B cell (primary cell): ENCODE data around the gene ZSCAN31. TPM values are rescaled to one million over a fixed set of nuclear protein-coding genes. Genes with fewer than 3 reads are reported as not detected.

ENCODE experiments used
- ATAC-seq: fragments of 200-7000 bp; cut with Tn5 transposase; one replicate; pipeline ENCODE4 v1.10.0; 2021; ENCODE audit warnings: low read depth, mild to moderate bottlenecking, moderate number of reproducible peaks, moderate library complexity
- CTCF ChIA-PET: fragments of 350-600 bp; sonication (Branson Sonifier 250); formaldehyde crosslinking; loops from one replicate; lab custom pipeline; 2021; ENCODE audit warnings: antibody characterized with exemption, inconsistent platforms; lab: Charles Lee
- POLR2A ChIA-PET: fragments of 350-600 bp; sonication (Branson Sonifier 250); formaldehyde crosslinking; loops from one replicate; lab custom pipeline; 2021; ENCODE audit warnings: antibody characterized with exemption; lab: Charles Lee
- DNase-seq: peaks from one replicate; pipeline ENCODE4 v3.0.0; 2013
- H2AFZ ChIP-seq: 2 replicates; pipeline ENCODE4 v1.6.1; 2012; ENCODE audit warnings: mild to moderate bottlenecking, low read depth, low read length; ENCODE audit not compliant: insufficient read depth, poor library complexity, severe bottlenecking
- H3K27ac ChIP-seq, 2 donors: 1 replicate in 1 of 2; 2 replicates in 1 of 2; pipeline ENCODE4 v1.5.1; 2012 to 2013; ENCODE audit warnings: low read length in 2 of 2, mild to moderate bottlenecking in 2 of 2, moderate library complexity in 1 of 2
- H3K27me3 ChIP-seq, 4 experiments: fragments of 200-600 bp in 1 of 4; sonication (generic) in 1 of 4; replicated peaks in 1 of 4; 1 replicate in 2 of 4; 2 replicates in 2 of 4; pipeline versions ENCODE4 v1.6.1 to v1.7.0; 2013 to 2016; ENCODE audit warnings: low read length in 3 of 4, mild to moderate bottlenecking in 2 of 4, mixed read lengths in 1 of 4, moderate library complexity in 1 of 4; ENCODE audit not compliant: insufficient read depth in 4 of 4, control insufficient read depth in 3 of 4; ENCODE audit errors: control extremely low read depth in 1 of 4
- H3K36me3 ChIP-seq, 2 experiments: replicated peaks in 1 of 2; 1 replicate in 1 of 2; 2 replicates in 1 of 2; pipeline versions ENCODE4 v1.6.1 to v1.7.1; 2013; ENCODE audit warnings: low read length in 1 of 2; ENCODE audit not compliant: insufficient read depth in 2 of 2, control insufficient read depth in 1 of 2; ENCODE audit errors: control extremely low read depth in 1 of 2, extremely low read depth in 1 of 2
- H3K4me1 ChIP-seq, 2 donors: fragments of 200-600 bp in 1 of 2; sonication (generic) in 1 of 2; 1 replicate in 1 of 2; 2 replicates in 1 of 2; pipeline versions ENCODE4 v1.5.1 to v1.6.1; 2013 to 2017; ENCODE audit warnings: low read length in 2 of 2; ENCODE audit not compliant: control insufficient read depth in 2 of 2, insufficient read depth in 2 of 2
- H3K4me2 ChIP-seq: replicated peaks from 2 replicates; pipeline ENCODE3; 2012; ENCODE audit warnings: mild to moderate bottlenecking, low read depth, low read length; ENCODE audit not compliant: poor library complexity, severe bottlenecking
- H3K4me3 ChIP-seq, 5 experiments: fragments of 200-600 bp in 1 of 5; sonication (generic) in 1 of 5; 1 replicate in 3 of 5; 2 replicates in 2 of 5; pipeline versions ENCODE4 v1.5.1 to v1.7.0; 2011 to 2016; ENCODE audit warnings: low read length in 4 of 5, mild to moderate bottlenecking in 4 of 5, low read depth in 2 of 5, control low read depth in 1 of 5, moderate library complexity in 1 of 5; ENCODE audit not compliant: insufficient read depth in 1 of 5; ENCODE audit errors: control extremely low read depth in 1 of 5, extremely low read depth in 1 of 5
- H3K79me2 ChIP-seq: fragments of 200-600 bp; sonication (generic); one replicate; pipeline ENCODE4 v1.6.0; 2016; ENCODE audit warnings: low read length; ENCODE audit not compliant: control insufficient read depth, insufficient read depth
- H3K9ac ChIP-seq: fragments of 200-600 bp; sonication (generic); 2 replicates; pipeline ENCODE4 v1.6.1; 2017; ENCODE audit warnings: mild to moderate bottlenecking, low read length, moderate library complexity
- H3K9me3 ChIP-seq, 3 donors: one replicate each; pipeline versions ENCODE4 v1.6.1 to v1.7.1; 2013; ENCODE audit warnings: low read length in 2 of 3; ENCODE audit not compliant: control insufficient read depth in 2 of 3, insufficient read depth in 1 of 3; ENCODE audit errors: control extremely low read depth in 1 of 3
- H4K20me1 ChIP-seq: 2 replicates; pipeline ENCODE4 v1.6.0; 2012; ENCODE audit warnings: mild to moderate bottlenecking, low read length; ENCODE audit not compliant: insufficient read depth, control insufficient read depth, poor library complexity, severe bottlenecking
- H3K27ac Mint-ChIP-seq: one replicate; pipeline ENCODE4 v1.8.0; 2021; ENCODE audit warnings: mixed read lengths
- H3K27me3 Mint-ChIP-seq: one replicate; pipeline ENCODE4 v1.8.0; 2021; ENCODE audit warnings: mixed read lengths
- H3K4me1 Mint-ChIP-seq: one replicate; pipeline ENCODE4 v1.8.0; 2021; ENCODE audit warnings: mixed read lengths
- H3K4me3 Mint-ChIP-seq: one replicate; pipeline ENCODE4 v1.8.0; 2021; ENCODE audit warnings: mixed read lengths
- H3K9me3 Mint-ChIP-seq: one replicate; pipeline ENCODE4 v1.8.0; 2022; ENCODE audit warnings: mixed read lengths; ENCODE audit not compliant: insufficient read depth
- EZH2 ChIP-seq: IDR thresholded peaks from 2 replicates; pipeline ENCODE4 v1.6.1; 2012; ENCODE audit warnings: borderline replicate concordance, low read depth, mild to moderate bottlenecking, moderate library complexity, low read length; ENCODE audit not compliant: insufficient read depth, poor library complexity, severe bottlenecking
- WGBS: methylation state at CpG from one replicate; pipeline ENCODE4 v1.1.5; 2013; ENCODE audit warnings: missing lambda C conversion rate; ENCODE audit not compliant: insufficient coverage; 5-methylcytosine and 5-hydroxymethylcytosine counted together
- intact Hi-C: fragments of 100-400 bp; cut with micrococcal nuclease; formaldehyde crosslinking; loops from one replicate; pipeline ENCODE4 v1.10.0; 2022
- polyA plus RNA-seq: library from polyadenylated mRNA; depleted of rRNA; stranded (reverse); fragments of >200 nt; gene quantifications from 2 replicates; pipeline ENCODE4 v1.2.3, GENCODE V29; 2012
- total RNA-seq, 2 donors: library from RNA; stranded (reverse); fragments of 120-200 nt in 1 of 2; gene quantifications; 1 replicate in 1 of 2; 2 replicates in 1 of 2; pipeline versions ENCODE4 v1.2.3 to v1.2.4, GENCODE V29; 2013 to 2022
- TF ChIP-seq, protein P1 (sequence below): fragments of 200-600 bp; IDR thresholded peaks from one replicate; pipeline ENCODE4 v1.8.0; 2022; ENCODE audit warnings: antibody characterized with exemption, mild to moderate bottlenecking

ZSCAN31 gene
- total and polyA plus RNA-seq, 2 donors (not counting 1 experiment from before 2014, with no cell fraction given): 1.9 to 4.6 TPM

DNA sequence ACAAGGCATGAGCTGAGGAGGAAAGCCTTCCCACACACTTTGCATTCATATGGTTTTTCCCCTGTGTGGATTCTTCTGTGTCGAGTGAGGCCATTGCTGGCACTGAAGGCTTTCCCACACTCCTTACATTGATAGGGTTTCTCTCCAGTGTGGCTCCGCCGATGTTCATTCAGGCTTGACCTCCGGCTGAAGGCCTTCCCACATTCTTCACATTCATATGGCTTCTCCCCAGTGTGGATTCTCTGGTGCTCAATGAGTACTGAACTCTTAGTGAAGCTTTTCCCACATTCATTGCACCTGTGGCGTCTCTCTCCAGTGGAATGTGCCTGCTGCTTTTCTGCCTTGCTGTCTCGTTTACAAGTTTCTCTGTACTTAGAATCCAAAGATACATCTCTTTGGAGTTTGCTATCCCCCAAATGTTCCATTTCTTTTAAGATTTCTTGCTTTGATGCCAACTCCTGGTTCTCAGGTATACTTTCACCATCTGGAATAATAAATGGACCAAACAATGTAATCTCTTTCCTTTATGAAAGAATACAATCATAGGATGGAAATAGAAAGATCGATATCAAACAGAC, 9.5 kb downstream of the ZSCAN31 start:
- Histone ChIP-seq H3K9me3 (peaks cover 1 to 25% (median 17%) of the 10 kb centered on the region in 3 donors), H3K4me1 (no peaks in the 10 kb centered on the region), H3K4me3 (no peak overlapping the region), H3K36me3 (peaks cover 0 to 1% of the 10 kb centered on the region in 2 experiments), H3K79me2 (no peaks in the 10 kb centered on the region), H3K27ac (no peak overlapping the region), H4K20me1 (no peaks in the 10 kb centered on the region), H3K27me3 (no peaks in the 10 kb centered on the region), H3K9ac (no peak overlapping the region), H3K4me2 (no peak overlapping the region), H2AFZ (no peak overlapping the region)
- CTCF ChIA-PET: no interaction called here
- no peaks in the 10 kb centered on the region for H3K4me1 Mint-ChIP-seq
- TF ChIP-seq, protein P1, sequence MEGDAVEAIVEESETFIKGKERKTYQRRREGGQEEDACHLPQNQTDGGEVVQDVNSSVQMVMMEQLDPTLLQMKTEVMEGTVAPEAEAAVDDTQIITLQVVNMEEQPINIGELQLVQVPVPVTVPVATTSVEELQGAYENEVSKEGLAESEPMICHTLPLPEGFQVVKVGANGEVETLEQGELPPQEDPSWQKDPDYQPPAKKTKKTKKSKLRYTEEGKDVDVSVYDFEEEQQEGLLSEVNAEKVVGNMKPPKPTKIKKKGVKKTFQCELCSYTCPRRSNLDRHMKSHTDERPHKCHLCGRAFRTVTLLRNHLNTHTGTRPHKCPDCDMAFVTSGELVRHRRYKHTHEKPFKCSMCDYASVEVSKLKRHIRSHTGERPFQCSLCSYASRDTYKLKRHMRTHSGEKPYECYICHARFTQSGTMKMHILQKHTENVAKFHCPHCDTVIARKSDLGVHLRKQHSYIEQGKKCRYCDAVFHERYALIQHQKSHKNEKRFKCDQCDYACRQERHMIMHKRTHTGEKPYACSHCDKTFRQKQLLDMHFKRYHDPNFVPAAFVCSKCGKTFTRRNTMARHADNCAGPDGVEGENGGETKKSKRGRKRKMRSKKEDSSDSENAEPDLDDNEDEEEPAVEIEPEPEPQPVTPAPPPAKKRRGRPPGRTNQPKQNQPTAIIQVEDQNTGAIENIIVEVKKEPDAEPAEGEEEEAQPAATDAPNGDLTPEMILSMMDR: no peak
- TF ChIP-seq EZH2: no peak
- DNase-seq (no peak), ATAC-seq (no peak)
- POLR2A ChIA-PET: no interaction called here
- intact Hi-C loops: no loop called here
- no peak overlapping the region for H3K27ac Mint-ChIP-seq
- H3K9me3 Mint-ChIP-seq: peaks cover 26% of the 10 kb centered on the region
- no peak overlapping the region for H3K4me3 Mint-ChIP-seq
- H3K27me3 Mint-ChIP-seq: peaks cover 4% of the 10 kb centered on the region
- WGBS: 92% methylated on average over 7 of the region's 7 CpGs

DNA sequence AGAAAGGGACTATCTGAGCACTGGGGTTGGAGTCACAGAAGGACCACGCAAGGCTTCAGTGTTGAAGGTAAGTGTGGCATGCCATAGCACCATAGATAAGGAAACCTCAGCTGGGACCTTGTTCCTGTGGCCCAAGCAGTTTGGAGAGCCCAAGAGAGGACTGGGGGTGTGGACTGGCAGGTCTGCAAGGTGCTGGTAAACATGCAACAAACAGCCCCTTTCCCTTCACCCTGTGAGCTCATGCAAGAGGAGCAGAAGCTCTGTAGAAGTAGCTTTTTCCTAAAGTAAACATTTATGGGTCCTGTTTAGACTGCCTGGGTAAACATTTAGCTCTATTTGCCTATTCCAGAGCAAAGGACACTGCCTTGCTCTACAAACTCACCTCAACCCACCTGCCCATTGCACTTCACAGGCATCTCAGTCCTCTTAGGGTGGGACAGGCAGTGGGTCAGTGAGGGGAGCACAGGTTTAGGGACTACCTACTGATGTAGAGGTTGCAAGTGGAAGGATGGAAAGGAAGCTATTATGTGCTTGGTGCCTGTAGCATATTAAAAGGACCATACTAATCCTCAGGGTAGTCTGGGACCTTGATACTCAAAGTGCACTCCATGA, 12.0 kb downstream of the ZSCAN31 start:
- Histone ChIP-seq H3K4me2 (no peak overlapping the region), H3K36me3 (peaks cover 0 to 1% of the 10 kb centered on the region in 2 experiments), H2AFZ (no peak overlapping the region), H3K4me1 (no peaks in the 10 kb centered on the region), H3K27ac (no peak overlapping the region), H3K9ac (no peak overlapping the region), H3K27me3 (no peaks in the 10 kb centered on the region), H3K4me3 (no peak overlapping the region), H3K79me2 (no peaks in the 10 kb centered on the region), H3K9me3 (peaks cover 1 to 25% (median 12%) of the 10 kb centered on the region in 3 donors), H4K20me1 (no peaks in the 10 kb centered on the region)
- intact Hi-C loops: no loop called here
- Mint-ChIP-seq H3K27ac (no peak overlapping the region), H3K27me3 (peaks cover 4% of the 10 kb centered on the region), H3K9me3 (peaks cover 29% of the 10 kb centered on the region), H3K4me1 (no peaks in the 10 kb centered on the region), H3K4me3 (no peak overlapping the region)
- no peak for TF ChIP-seq EZH2
- TF ChIP-seq, protein P1: no peak
- CTCF ChIA-PET: no interaction called here
- 100% methylated on average over 1 of the region's 1 CpG for WGBS
- no peak for DNase-seq
- no peak for ATAC-seq
- POLR2A ChIA-PET: no interaction called here
